ENCODE data around the gene CD2AP. TPM values are rescaled to one million over a fixed set of nuclear protein-coding genes. Genes with fewer than 3 reads are reported as not detected.

The CD2AP gene
- total RNA-seq (10 to 100 TPM; 14.6 to 40.7 (median 17.6) TPM), polyA plus RNA-seq (10 to 100 TPM in 1 of 2 donors, 1 to 10 TPM in 1; 6.9 to 10.1 TPM)
- long read RNA-seq, donor 1, partial matches to known transcripts, result 1 of 3 reads
- long read RNA-seq, donor 1, other reads (novel, unspliced or antisense), result 2 of 3 reads
- long read RNA-seq, donor 2, full-length matches to known transcripts, result 4 of 4 reads
- long read RNA-seq, donor 2, partial matches to known transcripts, result 0 of 4 reads
- long read RNA-seq, donor 2, other reads (novel, unspliced or antisense), result 0 of 4 reads
- long read RNA-seq, donor 3, full-length matches to known transcripts, result 12 of 18 reads
- long read RNA-seq, donor 3, partial matches to known transcripts, result 3 of 18 reads
- long read RNA-seq, donor 3, other reads (novel, unspliced or antisense), result 3 of 18 reads

GRCh38 chr6:47477497-47478232, at the start of gene CD2AP:
Gene CD2AP (plus strand): TSS chr6:47477789. CDS start chr6:47478245, 456 bp downstream.
- H3K27me3 ChIP-seq, result no peaks in the 10 kb centered on the region
- no peaks in the 10 kb centered on the region for H3K9me3 ChIP-seq
- H3K4me3 ChIP-seq, result peak within 1 kb of the TSS; percentile 72
- peak; percentile 78 to 88 (median 84) for DNase-seq
- WGBS, 3 donors, result 0% methylated on average over 48 to 83 of the region's 83 CpGs
- intact Hi-C loops (cut with DNase I), result no loop called here
- peak within 1 kb of the TSS; percentile 90 to 92 for H3K27ac ChIP-seq
- no peaks in the 10 kb centered on the region for H3K36me3 ChIP-seq
- H3K4me1 ChIP-seq (ENCODE audit: insufficient read depth), result peaks cover 3% of the 10 kb centered on the region
- peak in 1 of 3 donors; percentile 8 for TF ChIP-seq CTCF (IDR thresholded peaks at IDR 0.05)
- no peak for TF ChIP-seq POLR2A (IDR thresholded peaks at IDR 0.05)
- TF ChIP-seq EP300 (IDR thresholded peaks at IDR 0.05), result no peak

GRCh38 chr6:47428288-47428687, 49.3 kb upstream of the CD2AP start:
- TF ChIP-seq CTCF (IDR thresholded peaks at IDR 0.05), result no peak
- no peak for TF ChIP-seq POLR2A (IDR thresholded peaks at IDR 0.05)
- no peak for TF ChIP-seq EP300 (IDR thresholded peaks at IDR 0.05)
- Histone ChIP-seq H3K27me3 (no peaks in the 10 kb centered on the region), H3K4me3 (no peak overlapping the region), H3K27ac (no peak overlapping the region), H3K36me3 (no peaks in the 10 kb centered on the region), H3K4me1 (ENCODE audit: insufficient read depth) (no peaks in the 10 kb centered on the region), H3K9me3 (no peaks in the 10 kb centered on the region)
- no peak for DNase-seq
- intact Hi-C loops (cut with DNase I), result no loop called here
- 76 to 84% (median 82%) methylated on average over 2 of the region's 2 CpGs for WGBS, 3 donors

- intact Hi-C loops (cut with DNase I), result no loop called here
- 59 to 72% (median 65%) methylated on average over 2 of the region's 2 CpGs for WGBS, 3 donors
Observed at GRCh38 chr6:47428746-47429664, 48.6 kb upstream of the CD2AP start.

More at GRCh38 chr6:47428746-47429664, 48.6 kb upstream of the CD2AP start:
- Histone ChIP-seq H3K4me3 (no peak overlapping the region), H3K9me3 (no peaks in the 10 kb centered on the region), H3K27me3 (no peaks in the 10 kb centered on the region), H3K36me3 (no peaks in the 10 kb centered on the region), H3K27ac (no peak overlapping the region), H3K4me1 (ENCODE audit: insufficient read depth) (no peaks in the 10 kb centered on the region)
- no peak for DNase-seq
- no peak for TF ChIP-seq POLR2A (IDR thresholded peaks at IDR 0.05)
- no peak for TF ChIP-seq EP300 (IDR thresholded peaks at IDR 0.05)
- TF ChIP-seq CTCF (IDR thresholded peaks at IDR 0.05), result no peak
